ENCODE results near the gene TPSB2.
"Not testable (repeated sequence)": the region's sequence is repeated elsewhere in the genome, so short reads cannot be mapped to it uniquely, and the experiment has no call there.

The TPSB2 gene

GRCh38 chr16:1262210-1262845 is 32.3 kb upstream of the TPSB2 start:
- no peak for DNase-seq (ENCODE audit: low read depth in 1 of 2, low spot score in 1 of 2)

- DNase-seq (ENCODE audit: low read depth in 1 of 2, low spot score in 1 of 2) = no peak
Observed at GRCh38 chr16:1261131-1261892, 31.3 kb upstream of the TPSB2 start.

- DNase-seq (ENCODE audit: low read depth in 1 of 2, low spot score in 1 of 2) = no peak
Observed at GRCh38 chr16:1260101-1260680, 30.2 kb upstream of the TPSB2 start.

- no peak for DNase-seq (ENCODE audit: low read depth in 1 of 2, low spot score in 1 of 2)
Observed at GRCh38 chr16:1259760-1260068, 29.7 kb upstream of the TPSB2 start.

GRCh38 chr16:1258906-1259759 is 29.1 kb upstream of the TPSB2 start:
- no peak for DNase-seq (ENCODE audit: low read depth in 1 of 2, low spot score in 1 of 2)

GRCh38 chr16:1258225-1258600 is 28.2 kb upstream of the TPSB2 start:
- no peak for DNase-seq (ENCODE audit: low read depth in 1 of 2, low spot score in 1 of 2)

- DNase-seq (ENCODE audit: low read depth in 1 of 2, low spot score in 1 of 2) = no peak
Observed at GRCh38 chr16:1257561-1258224, 27.7 kb upstream of the TPSB2 start.

GRCh38 chr16:1256874-1257322 is 26.9 kb upstream of the TPSB2 start:
- DNase-seq (ENCODE audit: low read depth in 1 of 2, low spot score in 1 of 2) = no peak

- not testable (repeated sequence) for DNase-seq (ENCODE audit: low read depth in 1 of 2, low spot score in 1 of 2)
Observed at GRCh38 chr16:1256296-1256873, 26.4 kb upstream of the TPSB2 start.

- DNase-seq (ENCODE audit: low read depth in 1 of 2, low spot score in 1 of 2) = not testable (repeated sequence)
Observed at GRCh38 chr16:1255276-1256122, 25.5 kb upstream of the TPSB2 start, which contains the start of gene TPSD1. TSS of gene TPSD1 (plus strand) at chr16:1256069. CDS start at chr16:1256281, 212 bp downstream.

GRCh38 chr16:1254821-1255220 is 24.8 kb upstream of the TPSB2 start:
- DNase-seq (ENCODE audit: low read depth in 1 of 2, low spot score in 1 of 2) = not testable (repeated sequence)

GRCh38 chr16:1253701-1254364 is 23.8 kb upstream of the TPSB2 start:
- DNase-seq (ENCODE audit: low read depth in 1 of 2, low spot score in 1 of 2) = not testable (repeated sequence)

- not testable (repeated sequence) for DNase-seq (ENCODE audit: low read depth in 1 of 2, low spot score in 1 of 2)
Observed at GRCh38 chr16:1249031-1249755, 19.2 kb upstream of the TPSB2 start.

GRCh38 chr16:1247903-1248537 is 18.0 kb upstream of the TPSB2 start:
- not testable (repeated sequence) for DNase-seq (ENCODE audit: low read depth in 1 of 2, low spot score in 1 of 2)

- DNase-seq (ENCODE audit: low read depth in 1 of 2, low spot score in 1 of 2) = no peak
Observed at GRCh38 chr16:1245452-1246020, 15.6 kb upstream of the TPSB2 start.

- no peak for DNase-seq (ENCODE audit: low read depth in 1 of 2, low spot score in 1 of 2)
Observed at GRCh38 chr16:1244881-1245280, 14.9 kb upstream of the TPSB2 start.

All from stimulated activated CD4-positive, alpha-beta T cell treated with anti-CD3 and anti-CD28 coated beads, Interleukin-15, amount 100 ng/mL, for 1 hour (primary cell).